HCT116 (cell line): ENCODE measurements around the gene HELLS. TPM values are rescaled to one million over a fixed set of nuclear protein-coding genes. Genes with fewer than 3 reads are reported as not detected.

Experiments used
- ATAC-seq: fragments of 200-7000 bp; cut with Tn5 transposase; 2 replicates; pipeline ENCODE4 v1.9.1; 2020; ENCODE audit warnings: mild to moderate bottlenecking, moderate library complexity
- BruUV-seq: library from RNA; stranded (reverse); fragments of 400-500 nt; replicated peaks from 2 replicates; lab custom pipeline; 2021; lab: Mats Ljungman, UMichigan
- CTCF ChIA-PET: fragments of 300-600 bp; sonication (Branson Sonifier 250); formaldehyde crosslinking; loops from one replicate; lab custom pipeline; 2021; ENCODE audit warnings: antibody characterized with exemption; lab: Charles Lee
- POLR2A ChIA-PET: fragments of 300-600, 350-600 bp; sonication (Branson Sonifier 250); formaldehyde crosslinking; loops from one replicate; lab custom pipeline; 2021; ENCODE audit warnings: antibody characterized with exemption; lab: Charles Lee
- RAD21 ChIA-PET, 2 experiments: fragments of 300-600 bp; sonication (Branson Sonifier 250); formaldehyde crosslinking; loops; one replicate each; lab custom pipeline; 2023; ENCODE audit warnings: low total read pairs in 2 of 2; ENCODE audit not compliant: uncharacterized antibody in 2 of 2, unreplicated experiment in 2 of 2, low non-redundant PET in 1 of 2; lab: Charles Lee
- DNase-seq: peaks from one replicate; pipeline ENCODE4 v3.0.0-alpha.2; 2010; ENCODE audit warnings: low read depth, low spot score
- H2AFZ ChIP-seq: fragments of 200-600 bp; shearing (Covaris generic), sonication (generic); 2 replicates; pipeline ENCODE4 v1.6.1; 2017; ENCODE audit warnings: low read depth, mixed run types, mixed read lengths, antibody characterized with exemption, low read length; ENCODE audit not compliant: poor library complexity, severe bottlenecking
- H3K27ac ChIP-seq: 2 replicates; pipeline ENCODE4 v1.5.1; 2012; ENCODE audit warnings: low read depth, low read length
- H3K27me3 ChIP-seq: fragments of 200-600 bp; sonication (generic); 2 replicates; pipeline ENCODE4 v1.6.1; 2016; ENCODE audit warnings: mixed run types, low read length, mixed read lengths; ENCODE audit not compliant: insufficient read depth
- H3K36me3 ChIP-seq, 2 experiments: fragments of 200-500 bp in 1 of 2; fragments of 200-600 bp in 1 of 2; sonication (Bioruptor generic) in 1 of 2; sonication (generic) in 1 of 2; 2 replicates each; pipeline versions ENCODE4 v1.5.1 to v1.6.1; 2014 to 2016; ENCODE audit warnings: low read length in 2 of 2, inconsistent platforms in 1 of 2, mixed read lengths in 1 of 2, mixed run types in 1 of 2; ENCODE audit not compliant: insufficient read depth in 2 of 2, control insufficient read depth in 1 of 2
- H3K4me1 ChIP-seq, 2 experiments: fragments of 200-600 bp in 1 of 2; sonication (generic) in 1 of 2; 2 replicates each; pipeline versions ENCODE4 v1.5.1 to v1.6.1; 2012 to 2017; ENCODE audit warnings: low read length in 2 of 2, inconsistent platforms in 1 of 2, mild to moderate bottlenecking in 1 of 2, mixed read lengths in 1 of 2, mixed run types in 1 of 2, moderate library complexity in 1 of 2; ENCODE audit not compliant: insufficient read depth in 2 of 2, control insufficient read depth in 1 of 2
- H3K4me2 ChIP-seq: fragments of 200-600 bp; sonication (generic); 2 replicates; pipeline ENCODE4 v1.6.1; 2017; ENCODE audit warnings: mixed run types, low read length, mixed read lengths
- H3K4me3 ChIP-seq, 2 experiments: fragments of 200-600 bp in 1 of 2; sonication (generic) in 1 of 2; replicated peaks in 1 of 2; 2 replicates each; pipeline ENCODE4 v1.5.1; 2011 to 2016; ENCODE audit warnings: low read length in 2 of 2, control low read depth in 1 of 2, low read depth in 1 of 2, mild to moderate bottlenecking in 1 of 2, mixed read lengths in 1 of 2, mixed run types in 1 of 2
- H3K79me2 ChIP-seq: fragments of 200-600 bp; sonication (generic); 2 replicates; pipeline ENCODE4 v1.6.1; 2017; ENCODE audit warnings: mild to moderate bottlenecking, mixed run types, low read length, moderate library complexity, mixed read lengths; ENCODE audit not compliant: insufficient read depth
- H3K9ac ChIP-seq: fragments of 200-600 bp; sonication (generic); 2 replicates; pipeline ENCODE4 v1.6.1; 2016; ENCODE audit warnings: low read length, mixed read lengths
- H3K9me2 ChIP-seq: fragments of 200-600 bp; sonication (generic), shearing (Covaris generic); 2 replicates; pipeline ENCODE4 v1.6.1; 2017; ENCODE audit warnings: mixed run types, mild to moderate bottlenecking, moderate library complexity; ENCODE audit not compliant: insufficient read depth
- H3K9me3 ChIP-seq, 2 experiments: fragments of 200-500 bp in 1 of 2; fragments of 200-600 bp in 1 of 2; sonication (Bioruptor generic) in 1 of 2; sonication (generic) in 1 of 2; 2 replicates each; pipeline ENCODE4 v1.6.1; 2014 to 2017; ENCODE audit warnings: low read length in 2 of 2, mixed read lengths in 2 of 2, inconsistent platforms in 1 of 2, low read depth in 1 of 2, mild to moderate bottlenecking in 1 of 2, mixed run types in 1 of 2, moderate library complexity in 1 of 2; ENCODE audit not compliant: control insufficient read depth in 1 of 2, insufficient read depth in 1 of 2
- H4K20me1 ChIP-seq: fragments of 200-600 bp; sonication (generic), shearing (Covaris generic); 2 replicates; pipeline ENCODE4 v1.6.1; 2017; ENCODE audit warnings: mixed run types, mild to moderate bottlenecking, moderate library complexity; ENCODE audit not compliant: insufficient read depth
- POLR2AphosphoS5 ChIP-seq: IDR thresholded peaks from 2 replicates; pipeline ENCODE4 v1.6.1; 2011; ENCODE audit warnings: mild to moderate bottlenecking, low read depth, low read length, moderate library complexity
- RAD21 ChIP-seq: IDR thresholded peaks from 2 replicates; pipeline ENCODE4 v1.6.1; 2012; ENCODE audit warnings: low read depth, mild to moderate bottlenecking
- SIN3A ChIP-seq: IDR thresholded peaks from 2 replicates; pipeline ENCODE4 v1.6.1; 2012; ENCODE audit warnings: low read depth
- intact Hi-C: fragments of 100-400 bp; cut with micrococcal nuclease; formaldehyde crosslinking; loops from 2 replicates; pipeline ENCODE4 v1.10.0; 2022
- total RNA-seq: library from RNA; stranded (reverse); gene quantifications from one replicate; pipeline ENCODE4 v1.2.1, GENCODE V29; 2021; ENCODE audit not compliant: unreplicated experiment
- TF ChIP-seq, protein P1 (sequence below), 3 experiments: fragments of 200-600 bp in 1 of 3; sonication (generic) in 1 of 3; IDR thresholded peaks in 2 of 3; conservative IDR thresholded peaks in 1 of 3; 2 replicates each; pipeline ENCODE4 v1.5.1; 2012 to 2017; ENCODE audit warnings: low read depth in 2 of 3, low read length in 2 of 3, antibody characterized with exemption in 1 of 3, borderline replicate concordance in 1 of 3, control low read depth in 1 of 3, mild to moderate bottlenecking in 1 of 3, mixed read lengths in 1 of 3, mixed run types in 1 of 3, moderate library complexity in 1 of 3; ENCODE audit not compliant: insufficient read depth in 1 of 3

Gene HELLS
- total RNA-seq, 1 experiment from 2014 or later, result 134 TPM

DNA sequence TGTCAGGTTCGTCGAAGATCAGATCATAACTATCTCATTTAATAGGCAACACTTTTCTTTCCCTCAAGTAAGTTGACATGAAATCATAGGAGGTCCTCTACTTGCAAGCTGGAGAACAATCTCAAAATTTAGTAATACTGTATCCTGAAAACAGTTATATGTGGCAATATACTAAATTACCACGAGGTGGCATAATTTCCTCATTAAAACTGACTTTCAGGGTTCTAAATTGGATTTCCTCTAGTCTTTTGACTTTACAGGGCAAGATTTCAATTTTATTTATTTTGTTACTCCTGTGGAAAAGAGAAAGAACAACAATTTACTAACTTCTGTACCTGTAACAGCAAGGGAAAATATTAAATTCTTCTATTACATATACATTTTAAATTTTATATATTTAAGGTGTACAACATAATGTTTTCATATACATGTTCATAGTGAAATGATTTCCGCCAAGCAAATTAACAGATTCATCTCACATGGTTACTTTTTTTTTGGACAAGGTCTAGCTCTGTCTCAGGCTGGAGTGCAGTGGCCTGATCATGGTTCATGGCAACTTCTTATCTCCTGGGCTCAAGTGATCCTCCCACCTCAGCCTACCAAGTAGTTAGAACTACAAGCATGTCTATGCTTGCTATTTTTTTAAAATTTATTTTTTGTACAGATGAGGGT is 84.6 kb downstream of the HELLS start:
- no peaks in the 10 kb centered on the region for H3K9me2 ChIP-seq
- BruUV-seq, result no TSS peak
- TF ChIP-seq, protein P1, sequence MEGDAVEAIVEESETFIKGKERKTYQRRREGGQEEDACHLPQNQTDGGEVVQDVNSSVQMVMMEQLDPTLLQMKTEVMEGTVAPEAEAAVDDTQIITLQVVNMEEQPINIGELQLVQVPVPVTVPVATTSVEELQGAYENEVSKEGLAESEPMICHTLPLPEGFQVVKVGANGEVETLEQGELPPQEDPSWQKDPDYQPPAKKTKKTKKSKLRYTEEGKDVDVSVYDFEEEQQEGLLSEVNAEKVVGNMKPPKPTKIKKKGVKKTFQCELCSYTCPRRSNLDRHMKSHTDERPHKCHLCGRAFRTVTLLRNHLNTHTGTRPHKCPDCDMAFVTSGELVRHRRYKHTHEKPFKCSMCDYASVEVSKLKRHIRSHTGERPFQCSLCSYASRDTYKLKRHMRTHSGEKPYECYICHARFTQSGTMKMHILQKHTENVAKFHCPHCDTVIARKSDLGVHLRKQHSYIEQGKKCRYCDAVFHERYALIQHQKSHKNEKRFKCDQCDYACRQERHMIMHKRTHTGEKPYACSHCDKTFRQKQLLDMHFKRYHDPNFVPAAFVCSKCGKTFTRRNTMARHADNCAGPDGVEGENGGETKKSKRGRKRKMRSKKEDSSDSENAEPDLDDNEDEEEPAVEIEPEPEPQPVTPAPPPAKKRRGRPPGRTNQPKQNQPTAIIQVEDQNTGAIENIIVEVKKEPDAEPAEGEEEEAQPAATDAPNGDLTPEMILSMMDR (IDR thresholded peaks at IDR 0.05 in 2 of 3, conservative IDR thresholded peaks at IDR 0.05 in 1 of 3; ENCODE audit: borderline replicate concordance in 1 of 3, insufficient read depth in 1 of 3, low read depth in 2 of 3, low read length in 2 of 3), result peak; percentile 38 to 69 (median 58); a peak in 5 of 6 replicates
- TF ChIP-seq RAD21 (peak; percentile 78), POLR2AphosphoS5 (no peak), SIN3A (no peak)
- POLR2A ChIA-PET, result no interaction called here
- H3K27ac ChIP-seq, result no peak overlapping the region
- RAD21 ChIA-PET, result no interaction called here
- no peak overlapping the region for H3K4me2 ChIP-seq
- H3K36me3 ChIP-seq, result no peaks in the 10 kb centered on the region
- H3K27me3 ChIP-seq, result no peaks in the 10 kb centered on the region
- H3K4me1 ChIP-seq, result no peaks in the 10 kb centered on the region
- no peaks in the 10 kb centered on the region for H3K9me3 ChIP-seq
- intact Hi-C loops, result loop anchor here (1.0 to 2.0 kb wide), 3 partner anchors 546 to 613 kb away; no protein-coding TSS in a partner anchor
- H4K20me1 ChIP-seq, result no peaks in the 10 kb centered on the region
- CTCF ChIA-PET, result interaction anchor here (0.6 kb wide), 1 partner anchor 11 kb away, joined by 4 read pairs; no protein-coding TSS in a partner anchor
- H2AFZ ChIP-seq, result no peak overlapping the region
- no peak for ATAC-seq
- no peak overlapping the region for H3K9ac ChIP-seq
- no peak overlapping the region for H3K4me3 ChIP-seq
- peak; percentile 24 for DNase-seq
- H3K79me2 ChIP-seq, result no peaks in the 10 kb centered on the region
